ENCODE data around the gene FLT3.

DNA sequence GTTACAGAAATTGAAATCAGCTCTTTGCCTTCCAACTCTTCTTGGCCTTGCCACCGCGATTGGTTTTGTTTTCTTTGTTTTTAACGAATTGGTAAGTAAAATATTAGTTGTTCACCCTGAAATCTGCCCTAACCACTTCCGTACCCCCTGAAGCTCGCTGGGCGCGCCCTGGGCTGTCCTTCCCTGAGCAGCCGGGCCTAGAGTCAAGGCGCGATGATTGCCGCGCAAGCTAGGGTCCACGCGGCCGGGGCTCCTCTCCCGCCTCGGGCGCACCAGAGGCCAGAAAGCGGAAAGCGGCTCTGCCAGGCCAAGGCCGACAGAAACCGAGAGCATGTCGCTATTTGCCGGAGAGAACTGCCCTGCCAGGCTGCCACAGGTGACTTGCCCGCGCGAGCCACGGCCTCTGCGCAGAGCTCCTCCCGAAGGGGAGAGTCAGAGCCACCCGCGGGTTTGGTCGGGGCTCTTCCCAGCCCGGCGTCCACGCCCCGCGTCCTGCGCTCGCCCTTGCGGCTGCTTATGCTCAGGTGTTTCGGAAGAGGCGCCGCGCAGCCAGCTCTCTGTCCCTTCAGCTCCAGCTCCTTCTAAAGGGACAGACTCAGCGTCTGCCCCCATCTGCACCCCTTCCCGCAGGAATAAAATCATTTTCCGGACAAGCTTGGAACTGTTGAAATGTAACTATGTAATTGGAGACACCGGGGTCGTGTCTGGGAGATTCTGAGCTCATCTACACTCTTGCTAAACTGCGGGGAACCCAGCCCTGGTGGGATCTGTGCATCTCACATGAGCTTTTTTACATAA is 124.6 kb downstream of the FLT3 start:
- TF ChIP-seq, protein P1, sequence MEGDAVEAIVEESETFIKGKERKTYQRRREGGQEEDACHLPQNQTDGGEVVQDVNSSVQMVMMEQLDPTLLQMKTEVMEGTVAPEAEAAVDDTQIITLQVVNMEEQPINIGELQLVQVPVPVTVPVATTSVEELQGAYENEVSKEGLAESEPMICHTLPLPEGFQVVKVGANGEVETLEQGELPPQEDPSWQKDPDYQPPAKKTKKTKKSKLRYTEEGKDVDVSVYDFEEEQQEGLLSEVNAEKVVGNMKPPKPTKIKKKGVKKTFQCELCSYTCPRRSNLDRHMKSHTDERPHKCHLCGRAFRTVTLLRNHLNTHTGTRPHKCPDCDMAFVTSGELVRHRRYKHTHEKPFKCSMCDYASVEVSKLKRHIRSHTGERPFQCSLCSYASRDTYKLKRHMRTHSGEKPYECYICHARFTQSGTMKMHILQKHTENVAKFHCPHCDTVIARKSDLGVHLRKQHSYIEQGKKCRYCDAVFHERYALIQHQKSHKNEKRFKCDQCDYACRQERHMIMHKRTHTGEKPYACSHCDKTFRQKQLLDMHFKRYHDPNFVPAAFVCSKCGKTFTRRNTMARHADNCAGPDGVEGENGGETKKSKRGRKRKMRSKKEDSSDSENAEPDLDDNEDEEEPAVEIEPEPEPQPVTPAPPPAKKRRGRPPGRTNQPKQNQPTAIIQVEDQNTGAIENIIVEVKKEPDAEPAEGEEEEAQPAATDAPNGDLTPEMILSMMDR (IDR thresholded peaks at IDR 0.05; ENCODE audit: poor library complexity): no peak
- peak; percentile 99 for TF ChIP-seq EZH2 (IDR thresholded peaks at IDR 0.05; ENCODE audit: borderline replicate concordance)

Measured in hepatocyte (in vitro differentiated cells).